GM12891 (cell line): Measurements from ENCODE around the gene YWHAB.

Experiments
- POLR2A ChIP-seq: IDR thresholded peaks from 2 replicates; pipeline ENCODE4 v1.6.1; 2011; ENCODE audit warnings: low read depth, low read length, control low read depth
- POLR2AphosphoS5 ChIP-seq: IDR thresholded peaks from 2 replicates; pipeline ENCODE4 v1.6.1; 2011; ENCODE audit warnings: low read depth, low read length, control low read depth

DNA sequence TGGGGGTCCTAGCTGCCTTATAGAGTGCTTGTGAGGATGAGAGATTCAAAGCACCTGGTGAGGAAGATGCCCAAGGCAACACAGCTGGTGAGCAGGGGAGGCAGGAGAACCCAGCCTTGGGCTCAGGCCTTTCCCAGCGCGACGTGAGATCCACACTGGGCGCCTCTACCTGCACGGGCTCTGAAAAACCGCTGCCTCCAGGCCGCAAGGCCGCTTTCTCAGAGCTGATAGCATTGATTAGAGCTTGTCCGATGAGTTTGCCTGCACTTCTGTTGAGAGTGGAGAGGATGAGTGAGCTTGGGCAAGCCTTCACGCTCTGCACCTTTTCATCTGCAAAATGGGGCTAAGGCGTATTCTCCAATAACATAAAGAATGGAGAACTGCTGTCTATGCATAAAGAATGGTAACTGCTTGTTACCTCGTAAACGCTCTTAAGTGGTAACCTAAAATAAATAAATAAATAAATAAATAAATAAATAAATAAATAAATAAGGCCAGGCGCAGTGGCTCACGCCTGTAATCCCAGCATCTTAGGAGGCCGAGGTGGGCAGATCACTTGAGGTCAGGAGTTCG lies 25.3 kb downstream of the YWHAB start:
- TF ChIP-seq POLR2A (no peak), POLR2AphosphoS5 (no peak)
